ENCODE results near the gene ENO1.
"Not testable (repeated sequence)": the region's sequence is repeated elsewhere in the genome, so short reads cannot be mapped to it uniquely, and the experiment has no call there.

The ENO1 gene

GRCh38 chr1:8908388-8909151 is 30.1 kb upstream of the ENO1 start:
- Histone ChIP-seq H3K4me3 (ENCODE audit: low read depth, low read length) (no peak overlapping the region), H3K36me3 (no peaks in the 10 kb centered on the region), H3K4me1 (no peaks in the 10 kb centered on the region), H3K9me3 (no peaks in the 10 kb centered on the region), H3K27me3 (no peaks in the 10 kb centered on the region)
- no peak for TF ChIP-seq CTCF (IDR thresholded peaks at IDR 0.05; ENCODE audit: low read depth, low read length)
- DNase-seq: no peak

- Histone ChIP-seq H3K27me3 (no peaks in the 10 kb centered on the region), H3K9me3 (no peaks in the 10 kb centered on the region), H3K36me3 (no peaks in the 10 kb centered on the region), H3K4me3 (ENCODE audit: low read depth, low read length) (no peak overlapping the region), H3K4me1 (no peaks in the 10 kb centered on the region)
- TF ChIP-seq CTCF (IDR thresholded peaks at IDR 0.05; ENCODE audit: low read depth, low read length): no peak
- DNase-seq: no peak
These were observed 27.2 kb upstream of the ENO1 start for GRCh38 chr1:8905582-8906191.

GRCh38 chr1:8903908-8904650 is 25.6 kb upstream of the ENO1 start:
- TF ChIP-seq CTCF (IDR thresholded peaks at IDR 0.05; ENCODE audit: low read depth, low read length): no peak
- Histone ChIP-seq H3K4me3 (ENCODE audit: low read depth, low read length) (no peak overlapping the region), H3K27me3 (no peaks in the 10 kb centered on the region), H3K9me3 (no peaks in the 10 kb centered on the region), H3K36me3 (no peaks in the 10 kb centered on the region), H3K4me1 (no peaks in the 10 kb centered on the region)
- DNase-seq: no peak

- no peaks in the 10 kb centered on the region for H3K9me3 ChIP-seq
- H3K36me3 ChIP-seq: no peaks in the 10 kb centered on the region
- TF ChIP-seq CTCF (IDR thresholded peaks at IDR 0.05; ENCODE audit: low read depth, low read length): no peak
- no peaks in the 10 kb centered on the region for H3K27me3 ChIP-seq
- H3K4me3 ChIP-seq (ENCODE audit: low read depth, low read length): no peak overlapping the region
- no peaks in the 10 kb centered on the region for H3K4me1 ChIP-seq
- no peak for DNase-seq
These were observed 24.9 kb upstream of the ENO1 start for GRCh38 chr1:8903410-8903809.

- Histone ChIP-seq H3K4me3 (ENCODE audit: low read depth, low read length) (no peak overlapping the region), H3K4me1 (no peaks in the 10 kb centered on the region), H3K36me3 (no peaks in the 10 kb centered on the region), H3K9me3 (no peaks in the 10 kb centered on the region), H3K27me3 (no peaks in the 10 kb centered on the region)
- DNase-seq: no peak
- TF ChIP-seq CTCF (IDR thresholded peaks at IDR 0.05; ENCODE audit: low read depth, low read length): no peak
These were observed 24.3 kb upstream of the ENO1 start for GRCh38 chr1:8902765-8903164.

GRCh38 chr1:8900684-8901083 is 22.2 kb upstream of the ENO1 start:
- not testable (repeated sequence) for H3K9me3 ChIP-seq; DNase-seq; H3K4me3 ChIP-seq (ENCODE audit: low read depth, low read length); H3K4me1 ChIP-seq; H3K36me3 ChIP-seq; H3K27me3 ChIP-seq
